ENCODE data around the gene SSBP2.

- no peak for TF ChIP-seq CTCF (IDR thresholded peaks at IDR 0.05; ENCODE audit: insufficient read depth, low read length)
- no peak for TF ChIP-seq REST (IDR thresholded peaks at IDR 0.05; ENCODE audit: insufficient replicate concordance, low read depth)
- TF ChIP-seq GABPA (IDR thresholded peaks at IDR 0.05; ENCODE audit: low read depth), result no peak
- no peak for TF ChIP-seq POLR2AphosphoS5 (IDR thresholded peaks at IDR 0.05; ENCODE audit: low read depth)
These were observed 237.4 kb downstream of the SSBP2 start for GRCh38 chr5:81513473-81513872.

Measured in HL-60 (cell line).